Smooth muscle cell (in vitro differentiated cells): Measurements from ENCODE around the gene MICU2. TPM values are rescaled to one million over a fixed set of nuclear protein-coding genes. Genes with fewer than 3 reads are reported as not detected.
"Not testable (repeated sequence)": the region's sequence is repeated elsewhere in the genome, so short reads cannot be mapped to it uniquely, and the experiment has no call there.

ENCODE experiments used
- DNase-seq: peaks from one replicate; lab custom pipeline; 2025; ENCODE audit not compliant: unreplicated experiment; lab: John Stamatoyannopoulos, UW
- H2AFZ ChIP-seq: fragments of 200-600 bp; sonication (generic); 2 replicates; pipeline ENCODE4 v1.6.0; 2016; ENCODE audit warnings: antibody characterized with exemption, low read depth, mild to moderate bottlenecking
- H3F3A ChIP-seq: fragments of 200-600 bp; sonication (generic); 2 replicates; pipeline ENCODE4 v1.6.0; 2017; ENCODE audit warnings: antibody characterized with exemption, low read depth
- H3K27ac ChIP-seq: fragments of 200-600 bp; sonication (generic); 2 replicates; pipeline ENCODE4 v1.5.1; 2016; ENCODE audit warnings: low read depth, mild to moderate bottlenecking
- H3K27me3 ChIP-seq: fragments of 200-600 bp; sonication (generic); 2 replicates; pipeline ENCODE4 v1.6.1; 2016; ENCODE audit warnings: low read depth, mild to moderate bottlenecking
- H3K36me3 ChIP-seq: fragments of 200-600 bp; sonication (generic); 2 replicates; pipeline ENCODE4 v1.5.1; 2016; ENCODE audit warnings: low read depth
- H3K4me1 ChIP-seq: fragments of 200-600 bp; sonication (generic); 2 replicates; pipeline ENCODE4 v1.5.1; 2016; ENCODE audit warnings: low read depth
- H3K4me2 ChIP-seq: fragments of 200-600 bp; sonication (generic); 2 replicates; pipeline ENCODE4 v1.6.0; 2016; ENCODE audit warnings: mild to moderate bottlenecking
- H3K4me3 ChIP-seq: fragments of 200-600 bp; sonication (generic); 2 replicates; pipeline ENCODE4 v1.5.1; 2016; ENCODE audit warnings: mild to moderate bottlenecking
- H3K79me2 ChIP-seq: fragments of 200-600 bp; sonication (generic); 2 replicates; pipeline ENCODE4 v1.6.0; 2016; ENCODE audit warnings: low read depth, mild to moderate bottlenecking
- H3K9ac ChIP-seq: fragments of 200-600 bp; sonication (generic); 2 replicates; pipeline ENCODE4 v1.6.0; 2016; ENCODE audit warnings: low read depth
- H3K9me3 ChIP-seq: fragments of 200-600 bp; sonication (generic); replicated peaks from 2 replicates; pipeline ENCODE4 v1.5.1; 2016; ENCODE audit warnings: low read depth
- H4K20me1 ChIP-seq: fragments of 200-600 bp; sonication (generic); 2 replicates; pipeline ENCODE4 v1.6.0; 2016; ENCODE audit warnings: low read depth
- WGBS: methylation state at CpG from one replicate; pipeline ENCODE4 v1.1.7; 2016; ENCODE audit warnings: low lambda C conversion rate; 5-methylcytosine and 5-hydroxymethylcytosine counted together
- polyA plus RNA-seq: library from polyadenylated mRNA; unstranded; fragments of >200 nt; fragmentation: Nextera tagmentation; extraction: Ambion mirVana; gene quantifications from 2 replicates; pipeline ENCODE4 v1.2.1, GENCODE V29; 2016
- total RNA-seq: library from RNA; depleted of rRNA; stranded (reverse); fragments of >200 nt; gene quantifications from 2 replicates; pipeline ENCODE4 v1.2.3, GENCODE V29; 2014
- TF ChIP-seq, protein P1 (sequence below): fragments of 200-600 bp; sonication (generic); IDR thresholded peaks from 2 replicates; pipeline ENCODE4 v1.5.1; 2017; ENCODE audit warnings: borderline replicate concordance, mild to moderate bottlenecking, antibody characterized with exemption; ENCODE audit not compliant: insufficient read depth, poor library complexity, severe bottlenecking

The MICU2 gene
- total and polyA plus RNA-seq, 2 experiments from 2014 or later: 40.2 to 86.5 TPM

- 98% methylated on average over 5 of the region's 5 CpGs for WGBS
- H3K27me3 ChIP-seq: no peaks in the 10 kb centered on the region
- H3K4me2 ChIP-seq: no peak overlapping the region
- no peaks in the 10 kb centered on the region for H3K4me1 ChIP-seq
- no peaks in the 10 kb centered on the region for H3K9me3 ChIP-seq
- H3K79me2 ChIP-seq: peaks cover 79% of the 10 kb centered on the region
- H3K27ac ChIP-seq: no peak overlapping the region
- peaks cover 47% of the 10 kb centered on the region for H4K20me1 ChIP-seq
- H3K9ac ChIP-seq: no peak overlapping the region
- H3K36me3 ChIP-seq: no peaks in the 10 kb centered on the region
- no peaks in the 10 kb centered on the region for H3F3A ChIP-seq
- no peak overlapping the region for H3K4me3 ChIP-seq
- TF ChIP-seq, protein P1, sequence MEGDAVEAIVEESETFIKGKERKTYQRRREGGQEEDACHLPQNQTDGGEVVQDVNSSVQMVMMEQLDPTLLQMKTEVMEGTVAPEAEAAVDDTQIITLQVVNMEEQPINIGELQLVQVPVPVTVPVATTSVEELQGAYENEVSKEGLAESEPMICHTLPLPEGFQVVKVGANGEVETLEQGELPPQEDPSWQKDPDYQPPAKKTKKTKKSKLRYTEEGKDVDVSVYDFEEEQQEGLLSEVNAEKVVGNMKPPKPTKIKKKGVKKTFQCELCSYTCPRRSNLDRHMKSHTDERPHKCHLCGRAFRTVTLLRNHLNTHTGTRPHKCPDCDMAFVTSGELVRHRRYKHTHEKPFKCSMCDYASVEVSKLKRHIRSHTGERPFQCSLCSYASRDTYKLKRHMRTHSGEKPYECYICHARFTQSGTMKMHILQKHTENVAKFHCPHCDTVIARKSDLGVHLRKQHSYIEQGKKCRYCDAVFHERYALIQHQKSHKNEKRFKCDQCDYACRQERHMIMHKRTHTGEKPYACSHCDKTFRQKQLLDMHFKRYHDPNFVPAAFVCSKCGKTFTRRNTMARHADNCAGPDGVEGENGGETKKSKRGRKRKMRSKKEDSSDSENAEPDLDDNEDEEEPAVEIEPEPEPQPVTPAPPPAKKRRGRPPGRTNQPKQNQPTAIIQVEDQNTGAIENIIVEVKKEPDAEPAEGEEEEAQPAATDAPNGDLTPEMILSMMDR: no peak
- DNase-seq: no peak
- no peak overlapping the region for H2AFZ ChIP-seq
These were observed 13.7 kb downstream of the MICU2 start for GRCh38 chr13:21590231-21590630.

DNA sequence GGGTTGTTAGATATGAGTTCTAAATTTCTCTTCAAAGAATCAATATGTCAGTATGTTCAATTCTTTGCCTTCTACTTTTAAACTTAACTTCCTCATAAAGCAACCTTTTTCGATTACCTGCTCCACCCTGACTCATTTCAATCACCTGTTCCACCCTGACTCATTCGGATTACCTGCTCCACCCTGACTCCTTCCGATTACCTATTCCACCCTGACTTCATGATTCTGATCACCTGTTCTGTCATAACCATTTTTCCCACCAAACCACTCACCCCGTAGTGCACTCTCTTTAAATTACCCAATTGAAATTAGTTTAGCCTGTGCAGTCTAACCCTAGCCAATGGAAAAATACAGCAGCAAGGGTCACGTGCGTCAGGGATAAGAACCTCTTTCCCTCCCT lies 14.5 kb downstream of the MICU2 start:
- H3K36me3 ChIP-seq, H3K27me3 ChIP-seq, H3K9ac ChIP-seq, H3K9me3 ChIP-seq, H2AFZ ChIP-seq, H3F3A ChIP-seq, DNase-seq, H3K4me3 ChIP-seq, H3K4me2 ChIP-seq, H3K4me1 ChIP-seq: not testable (repeated sequence)
- Histone ChIP-seq H4K20me1 (peaks cover 42% of the 10 kb centered on the region), H3K27ac (peak overlapping the region; percentile 27), H3K79me2 (peaks cover 73% of the 10 kb centered on the region)
- 94% methylated on average over 6 of the region's 6 CpGs for WGBS

- not testable (repeated sequence) for H3K4me1 ChIP-seq, H3K9ac ChIP-seq, H3K9me3 ChIP-seq, H3K36me3 ChIP-seq, H3K4me3 ChIP-seq, DNase-seq, H3K27me3 ChIP-seq, H3F3A ChIP-seq, H2AFZ ChIP-seq
- Histone ChIP-seq H3K27ac (peak overlapping the region; percentile 27), H4K20me1 (peaks cover 38% of the 10 kb centered on the region), H3K79me2 (peaks cover 62% of the 10 kb centered on the region), H3K4me2 (peak overlapping the region; percentile 40)
- 44% methylated on average over 5 of the region's 5 CpGs for WGBS
These were observed 15.6 kb downstream of the MICU2 start for GRCh38 chr13:21588411-21588810.

- Histone ChIP-seq H4K20me1 (peaks cover 28% of the 10 kb centered on the region), H3K27me3 (no peaks in the 10 kb centered on the region), H3K9ac (no peak overlapping the region), H3K4me2 (no peak overlapping the region), H2AFZ (no peak overlapping the region), H3K27ac (peak overlapping the region; percentile 19), H3F3A (peaks cover 4% of the 10 kb centered on the region), H3K9me3 (no peaks in the 10 kb centered on the region), H3K4me3 (no peak overlapping the region), H3K36me3 (no peaks in the 10 kb centered on the region), H3K79me2 (peaks cover 63% of the 10 kb centered on the region), H3K4me1 (peaks cover 15% of the 10 kb centered on the region)
- TF ChIP-seq, protein P1: no peak
- WGBS: 68% methylated on average over 1 of the region's 1 CpG
- DNase-seq: no peak
These were observed 18.9 kb downstream of the MICU2 start for GRCh38 chr13:21584973-21585592.
